Dedifferentiated amniotic fluid mesenchymal stem cell (primary cell): Measurements from ENCODE around the gene CNOT6L.
"Not testable (repeated sequence)": the region's sequence is repeated elsewhere in the genome, so short reads cannot be mapped to it uniquely, and the experiment has no call there.

Source experiments
- DNase-seq: peaks from one replicate; pipeline ENCODE4 v3.0.0-alpha.2; 2016; ENCODE audit errors: extremely low spot score

Gene CNOT6L

DNA sequence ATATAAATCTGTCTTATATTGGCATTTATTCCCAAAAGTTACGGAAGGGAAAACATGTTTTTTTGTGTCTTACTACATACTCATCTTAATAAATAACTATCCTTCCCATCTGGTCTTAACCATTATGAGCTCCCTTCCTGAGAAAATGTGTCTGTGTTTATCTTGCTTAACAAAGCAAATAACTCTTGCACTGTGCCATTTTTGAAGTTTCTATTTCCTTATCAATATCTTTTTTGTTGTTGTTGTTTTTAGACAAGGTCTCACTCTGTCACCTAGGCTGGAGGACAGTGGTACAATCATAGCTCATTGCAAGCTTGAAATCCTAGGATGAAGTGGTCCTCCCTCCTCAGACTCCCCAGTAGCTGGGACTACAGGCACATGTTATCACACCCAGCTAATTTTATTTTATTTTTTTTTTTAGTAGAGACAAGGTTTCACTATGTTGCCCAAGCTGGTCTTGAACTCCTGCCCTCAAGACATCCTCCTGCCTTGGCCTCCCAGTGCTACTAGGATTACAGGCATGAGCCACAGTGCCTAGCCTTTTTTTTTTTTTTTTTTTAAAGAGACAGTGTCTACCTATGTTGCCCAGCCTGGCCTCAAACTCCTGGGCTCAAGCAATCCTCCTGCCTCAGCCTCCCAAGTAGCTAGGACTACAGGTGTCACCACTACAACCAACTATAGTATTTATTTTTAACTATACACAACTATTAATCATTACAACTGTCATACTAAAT lies 36.9 kb downstream of the CNOT6L start:
- DNase-seq, result no peak

DNA sequence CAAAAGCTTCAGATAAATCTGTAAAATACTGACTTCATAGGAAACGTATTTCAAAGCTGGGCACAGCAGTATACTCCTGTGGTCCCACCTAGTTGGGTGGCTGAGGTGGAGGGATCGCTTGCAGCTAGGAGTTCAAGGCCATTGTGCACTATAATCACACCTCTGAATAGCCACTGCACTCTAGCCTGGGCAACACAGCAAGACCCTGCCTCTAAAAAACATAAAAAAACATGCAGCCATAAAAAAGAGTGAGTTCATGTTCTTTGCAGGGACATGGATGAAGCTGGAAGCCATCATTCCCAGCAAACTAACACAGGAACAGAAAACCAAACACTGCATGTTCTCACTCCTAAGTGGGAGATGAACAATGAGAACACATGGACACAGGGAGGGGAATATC lies 38.4 kb downstream of the CNOT6L start:
- not testable (repeated sequence) for DNase-seq

DNA sequence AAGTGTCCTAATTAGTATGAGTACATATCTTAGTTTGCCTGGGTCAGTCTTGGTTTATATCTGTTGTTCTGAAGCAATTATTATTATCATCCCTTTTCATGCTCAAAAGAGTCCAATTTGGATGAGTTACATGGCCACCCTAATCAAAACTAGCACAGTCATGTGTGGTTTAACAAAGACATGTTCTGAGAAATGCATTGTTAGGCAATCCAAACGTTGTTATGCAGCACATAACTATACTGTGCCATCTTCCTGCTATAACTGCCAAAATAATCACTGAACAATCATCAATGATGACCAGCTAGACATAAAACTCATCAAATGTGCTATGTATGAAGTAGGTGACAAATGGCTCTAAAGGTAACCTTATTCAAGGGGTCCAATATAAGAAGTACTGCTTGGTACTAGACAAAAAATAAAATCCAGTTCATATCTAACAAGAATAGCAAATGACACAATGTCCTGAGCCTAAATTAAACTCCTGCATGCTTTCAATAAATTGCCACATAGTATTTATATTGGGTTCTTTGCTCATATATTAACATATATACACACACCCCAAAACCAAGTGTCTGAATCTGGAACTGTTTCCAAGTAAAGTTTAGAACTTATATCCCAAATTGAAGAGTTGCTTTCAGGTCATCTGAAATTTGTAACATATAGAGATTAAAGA lies 41.9 kb downstream of the CNOT6L start:
- DNase-seq, result no peak

DNA sequence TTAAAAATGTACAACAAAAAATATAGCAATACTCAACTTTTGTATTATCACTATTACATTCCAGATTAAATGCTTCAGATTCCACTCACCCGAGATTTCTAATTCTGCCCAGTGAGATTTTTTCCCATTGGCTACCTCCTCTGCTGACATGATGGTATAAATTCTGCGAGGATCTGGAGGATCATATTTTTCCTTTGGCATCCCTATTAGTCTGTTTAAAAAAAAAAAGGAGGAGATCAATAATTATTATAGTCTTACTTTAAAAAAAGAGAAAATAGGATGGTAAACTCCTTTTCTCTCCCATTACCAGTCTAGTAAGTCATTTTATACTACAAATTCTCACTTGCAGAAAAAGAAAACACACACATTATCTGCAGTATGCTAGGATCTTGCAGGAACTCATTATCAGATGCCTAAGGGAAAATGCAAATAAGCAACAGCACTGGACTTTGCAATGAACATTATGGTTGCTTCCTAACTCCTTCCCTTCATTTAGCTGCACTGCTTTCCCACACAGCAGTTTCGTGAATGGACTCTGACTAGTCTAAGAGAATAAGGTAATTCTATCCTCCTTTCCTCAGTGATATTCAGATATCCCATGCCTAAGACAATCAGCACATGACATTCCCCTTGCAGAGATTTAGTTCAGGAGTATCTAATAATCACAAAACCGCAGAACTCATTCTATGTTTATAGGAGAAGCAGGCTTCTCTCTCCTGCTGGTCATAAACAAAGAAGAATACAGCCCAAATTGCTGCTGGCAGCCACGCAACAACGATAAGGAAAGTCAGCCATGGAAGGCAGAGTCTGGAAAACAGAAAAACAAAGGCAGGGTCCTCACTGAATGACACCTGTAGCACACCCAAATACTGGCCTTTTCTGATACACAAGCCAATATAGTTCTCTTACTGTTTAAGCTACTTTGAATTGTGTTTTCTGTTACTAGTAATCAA lies 42.7 kb downstream of the CNOT6L start:
- DNase-seq, result no peak

DNA sequence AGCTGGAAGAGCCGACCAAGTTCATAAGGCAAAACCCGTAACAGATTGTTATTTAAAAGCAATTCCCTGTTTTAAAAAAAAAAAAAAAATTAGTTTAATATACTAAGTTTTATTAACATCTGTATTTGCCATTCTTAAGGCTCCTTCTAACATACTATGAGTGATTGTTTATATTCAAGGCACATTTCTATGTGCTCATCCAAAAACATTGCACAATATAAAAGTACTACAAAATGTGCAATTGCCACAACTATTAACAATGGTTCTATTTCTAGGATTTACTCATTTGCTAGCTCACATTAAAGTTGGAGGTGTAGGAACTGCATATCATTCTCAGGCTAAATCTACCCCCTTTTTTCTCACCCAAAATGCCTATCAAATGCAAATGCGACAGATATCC lies 46.1 kb downstream of the CNOT6L start:
- DNase-seq, result no peak

DNA sequence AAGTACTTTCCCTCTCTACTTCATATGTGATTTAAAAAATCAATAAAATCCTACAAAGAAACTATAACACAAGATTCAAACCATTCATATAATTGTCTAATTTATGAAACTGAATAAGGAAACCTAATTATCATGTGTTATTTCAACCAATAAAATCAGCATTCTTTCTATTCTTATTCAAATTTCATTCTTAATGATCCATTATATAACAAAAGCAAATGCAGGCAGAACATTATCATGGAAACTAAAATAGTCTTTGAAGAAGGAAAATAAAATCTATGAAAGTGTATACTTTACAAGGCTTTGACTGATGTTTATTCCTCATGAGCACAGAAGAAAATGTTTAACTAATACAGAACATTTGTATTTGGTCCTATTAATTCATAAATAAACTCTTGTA lies 47.6 kb downstream of the CNOT6L start:
- no peak for DNase-seq

DNA sequence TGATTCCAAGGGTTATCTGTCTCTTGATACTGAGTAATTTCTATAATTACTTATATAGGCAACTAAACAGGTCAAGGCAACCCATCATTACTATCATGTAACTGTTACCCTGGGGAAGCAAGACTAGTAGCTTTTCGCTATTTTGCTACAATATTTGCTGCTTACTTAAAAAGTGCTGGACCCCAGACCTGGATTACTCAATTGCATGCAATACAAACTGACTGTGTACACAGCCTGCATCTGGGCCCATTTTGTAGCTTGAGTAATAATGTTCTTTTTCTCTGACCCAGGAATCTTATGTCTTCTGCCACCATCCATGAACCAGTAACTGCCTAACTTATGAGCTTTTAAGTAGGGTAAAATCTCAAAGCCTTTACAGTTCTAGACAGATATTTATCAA lies 53.4 kb downstream of the CNOT6L start:
- no peak for DNase-seq

DNA sequence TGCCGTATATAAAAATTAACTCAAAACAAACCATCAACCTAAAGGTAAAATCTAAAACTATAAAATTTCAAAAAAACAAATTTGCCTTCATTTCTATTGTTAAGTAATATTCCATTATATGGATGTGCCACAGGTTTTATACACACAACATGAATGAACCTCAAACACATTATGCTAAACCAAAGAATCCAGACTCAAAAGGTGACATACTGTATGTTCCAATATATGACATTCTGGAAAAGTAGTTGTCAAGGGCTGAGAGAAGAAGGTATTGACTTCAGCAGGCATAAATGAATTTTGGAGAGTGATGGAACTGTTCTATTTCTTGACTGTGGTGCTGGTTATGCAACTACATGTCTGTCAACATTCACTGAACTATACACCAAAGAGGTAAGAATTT lies 56.6 kb downstream of the CNOT6L start:
- DNase-seq, result no peak

DNA sequence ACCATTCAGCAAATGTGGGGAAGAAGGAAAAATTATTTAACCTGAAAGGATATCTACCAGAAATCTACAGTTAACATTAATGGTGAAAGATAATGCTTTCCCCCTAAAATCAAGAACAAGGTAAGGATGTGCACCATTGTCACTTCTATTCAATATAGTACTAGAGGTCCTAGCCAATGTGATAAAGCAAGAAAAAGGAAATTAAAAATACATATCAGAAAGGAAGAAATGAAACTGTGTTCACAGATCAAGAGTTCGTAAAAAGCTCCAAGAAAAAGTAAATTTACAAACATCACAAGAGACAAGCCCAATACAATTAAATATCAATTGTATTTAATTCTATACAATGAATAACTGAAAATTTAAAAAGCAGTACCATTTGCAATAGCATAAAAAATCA lies 57.6 kb downstream of the CNOT6L start:
- DNase-seq, result no peak

DNA sequence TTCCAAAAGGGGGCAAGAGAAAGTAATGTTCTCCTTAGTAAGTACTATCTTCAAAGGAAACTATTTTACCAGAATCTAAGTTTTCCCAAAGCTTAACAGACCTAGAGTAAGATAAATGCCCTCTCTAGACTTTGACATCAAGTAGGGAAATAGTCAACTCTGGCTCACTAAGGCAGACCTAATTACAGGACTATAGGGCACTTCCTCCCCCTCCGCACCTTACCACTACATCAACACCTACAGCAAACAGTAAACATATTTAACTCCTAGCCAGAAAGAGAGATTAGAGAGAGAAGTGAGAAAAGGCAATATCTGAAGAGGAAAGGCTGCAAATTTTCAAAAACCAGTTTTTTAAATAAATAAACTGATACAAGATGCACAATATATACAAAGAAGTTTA lies 60.4 kb downstream of the CNOT6L start:
- DNase-seq, result no peak

DNA sequence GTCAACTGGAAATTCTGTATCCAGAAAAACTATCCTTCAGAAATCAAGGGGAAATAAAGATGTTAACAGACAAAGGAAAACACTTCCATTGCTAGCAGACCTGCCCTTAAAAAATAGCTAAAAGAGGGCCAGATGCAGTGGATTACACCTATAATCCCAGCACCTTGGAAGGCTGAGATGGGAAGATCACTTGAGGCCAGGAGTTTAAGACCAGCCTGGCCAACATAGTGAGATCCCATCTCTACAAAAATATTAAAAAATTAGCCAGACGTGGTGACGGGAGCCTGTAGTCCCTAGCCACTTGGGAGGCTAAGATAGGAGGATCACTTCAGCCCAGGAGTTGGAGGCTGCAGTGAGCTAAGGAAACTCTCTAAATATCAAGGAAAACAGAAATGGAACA lies 67.4 kb downstream of the CNOT6L start:
- no peak for DNase-seq

DNA sequence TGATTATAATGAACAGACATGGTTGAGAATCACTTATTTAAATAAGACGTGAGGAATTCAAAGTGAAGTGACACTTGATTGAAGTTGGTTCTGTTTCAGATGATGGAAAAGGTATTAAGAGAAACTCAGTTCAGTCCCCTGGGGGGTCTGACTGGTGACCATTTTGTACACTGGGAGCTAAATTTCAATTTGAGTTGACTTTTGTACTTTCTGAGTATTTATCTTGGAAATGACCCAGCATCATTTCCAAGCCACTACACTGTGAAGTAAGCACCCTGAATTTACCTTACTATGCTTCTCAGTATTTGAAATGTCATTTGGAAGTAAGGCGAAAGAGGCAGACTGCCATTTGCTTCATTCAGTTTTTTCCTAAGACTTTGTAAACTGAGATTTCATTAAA lies 73.4 kb downstream of the CNOT6L start:
- no peak for DNase-seq

DNA sequence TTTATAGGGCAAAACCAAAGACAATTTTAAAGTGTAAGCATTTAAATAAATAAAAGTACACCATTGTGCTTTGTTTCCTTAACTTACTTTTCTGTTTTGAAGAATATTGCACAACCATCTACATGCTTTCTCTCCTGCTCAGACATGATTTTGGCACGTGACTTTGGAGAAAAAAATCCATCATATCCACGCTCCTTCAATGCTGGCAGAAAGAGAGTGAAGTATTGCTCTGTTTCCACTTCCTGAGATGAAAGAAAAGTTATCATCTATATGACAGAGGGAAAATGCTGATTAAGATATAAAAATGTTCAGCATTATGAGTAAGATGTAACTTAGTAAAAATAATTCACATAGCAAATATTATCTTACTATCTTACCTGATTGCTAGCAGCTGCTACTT lies 77.1 kb downstream of the CNOT6L start:
- DNase-seq, result no peak

DNA sequence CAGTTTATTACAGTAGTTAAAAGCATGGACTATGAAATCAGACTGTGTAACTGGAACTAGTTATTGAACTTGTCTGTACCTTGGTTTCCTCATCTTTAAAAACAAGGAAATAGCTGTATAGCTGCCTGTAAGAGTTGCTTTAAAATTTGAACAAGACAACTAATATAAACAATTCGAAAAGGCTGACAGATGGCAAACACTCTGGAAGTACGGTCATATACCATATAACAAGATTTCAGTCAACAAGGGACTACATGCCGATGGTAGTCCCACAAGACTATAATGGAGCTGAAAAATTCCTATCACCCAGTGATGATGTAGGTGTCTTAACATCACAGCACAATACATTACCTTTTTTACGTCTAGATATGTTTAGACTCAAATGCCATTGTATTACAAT lies 78.7 kb downstream of the CNOT6L start:
- DNase-seq, result no peak

DNA sequence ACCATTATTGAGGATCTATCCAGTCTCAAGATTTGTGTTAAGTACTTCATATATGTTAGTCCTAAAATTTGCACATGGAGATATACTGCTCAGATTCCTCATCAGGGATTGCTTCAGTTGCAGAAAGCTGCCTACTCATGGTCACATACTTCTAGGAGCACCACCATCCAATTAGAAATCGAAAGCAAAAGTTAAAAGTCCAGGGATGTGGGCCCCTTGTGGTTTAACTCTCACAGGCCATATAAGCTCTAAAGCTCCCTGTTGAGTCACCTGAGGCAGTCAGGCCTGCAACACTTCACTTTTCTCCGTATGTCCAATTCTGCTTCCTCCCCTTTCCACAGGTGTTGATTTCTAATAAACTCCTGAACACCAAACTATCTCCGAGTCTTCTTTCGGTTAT lies 84.2 kb downstream of the CNOT6L start:
- peak; percentile 61 for DNase-seq

DNA sequence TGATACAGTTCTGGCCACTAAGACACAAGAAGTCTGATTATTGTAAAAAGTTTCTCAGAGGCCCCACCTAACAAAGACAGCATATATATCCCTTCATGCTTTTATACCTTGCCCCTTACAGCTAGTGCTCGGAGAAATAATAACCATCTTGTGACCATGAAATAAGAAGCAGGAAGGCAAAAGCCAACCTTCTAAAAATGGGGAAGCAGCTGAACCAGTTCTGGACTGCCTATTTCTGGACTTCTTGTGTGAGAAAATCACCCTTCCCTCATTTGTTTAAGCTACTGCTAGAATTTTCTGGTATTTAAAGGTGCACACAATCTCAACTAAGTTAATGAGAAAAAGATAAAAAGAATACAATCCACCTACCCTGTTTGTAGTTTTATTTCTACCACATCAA lies 87.5 kb downstream of the CNOT6L start:
- no peak for DNase-seq

DNA sequence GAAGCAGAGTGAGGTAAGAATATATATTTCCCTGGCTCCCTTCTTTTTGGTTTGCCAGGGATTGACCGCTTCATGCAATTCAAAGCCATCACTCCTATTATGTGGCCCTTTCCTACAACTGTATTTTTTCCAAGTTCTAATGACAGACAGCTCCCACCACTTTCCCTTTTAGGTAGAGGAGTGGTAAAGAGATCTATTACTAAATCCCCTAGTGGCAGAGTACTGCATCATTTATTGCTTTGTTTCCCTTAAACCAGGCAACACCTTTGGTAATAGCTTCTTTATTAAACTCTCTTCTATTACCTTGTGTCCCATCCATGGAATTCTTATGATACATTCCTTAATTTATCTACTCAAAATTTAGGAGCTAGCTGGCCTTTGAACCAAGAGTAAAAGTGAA lies 90.7 kb downstream of the CNOT6L start:
- DNase-seq, result no peak

DNA sequence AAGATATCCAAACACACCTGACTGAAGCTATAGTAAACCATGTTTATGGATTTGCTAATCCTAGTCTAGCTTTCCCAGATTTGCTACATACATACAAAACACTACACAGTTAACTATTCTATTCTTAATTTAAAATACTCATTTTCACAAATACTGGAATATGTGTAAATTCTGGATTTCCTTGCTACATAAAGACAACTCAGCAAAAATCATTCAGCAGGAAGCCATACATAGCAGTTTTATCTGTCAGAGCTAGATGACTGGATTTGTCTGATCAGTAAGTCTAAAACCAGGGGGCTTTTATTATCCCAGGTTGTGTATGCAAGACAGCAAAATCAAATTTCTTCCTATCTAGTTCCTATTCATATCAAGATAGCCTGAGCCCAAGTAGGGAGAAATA lies 98.1 kb downstream of the CNOT6L start:
- no peak for DNase-seq

DNA sequence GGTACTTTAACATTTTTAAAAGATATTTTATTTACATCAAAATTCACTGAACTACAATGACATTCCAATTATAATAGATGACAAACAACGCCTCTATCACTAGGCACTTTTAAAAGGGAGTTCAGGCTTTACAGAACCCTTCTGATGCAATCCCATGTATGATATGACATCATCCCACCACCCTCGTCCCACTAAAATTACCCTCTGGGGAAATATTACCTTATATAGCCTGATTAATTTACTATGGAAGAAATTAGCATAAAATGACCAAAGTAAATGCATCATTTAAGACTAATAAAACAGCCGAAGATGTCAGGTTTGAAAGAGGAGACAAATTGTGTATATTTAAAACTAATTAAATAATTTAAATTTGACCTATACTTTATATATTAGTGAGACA lies 100.7 kb downstream of the CNOT6L start:
- not testable (repeated sequence) for DNase-seq

DNA sequence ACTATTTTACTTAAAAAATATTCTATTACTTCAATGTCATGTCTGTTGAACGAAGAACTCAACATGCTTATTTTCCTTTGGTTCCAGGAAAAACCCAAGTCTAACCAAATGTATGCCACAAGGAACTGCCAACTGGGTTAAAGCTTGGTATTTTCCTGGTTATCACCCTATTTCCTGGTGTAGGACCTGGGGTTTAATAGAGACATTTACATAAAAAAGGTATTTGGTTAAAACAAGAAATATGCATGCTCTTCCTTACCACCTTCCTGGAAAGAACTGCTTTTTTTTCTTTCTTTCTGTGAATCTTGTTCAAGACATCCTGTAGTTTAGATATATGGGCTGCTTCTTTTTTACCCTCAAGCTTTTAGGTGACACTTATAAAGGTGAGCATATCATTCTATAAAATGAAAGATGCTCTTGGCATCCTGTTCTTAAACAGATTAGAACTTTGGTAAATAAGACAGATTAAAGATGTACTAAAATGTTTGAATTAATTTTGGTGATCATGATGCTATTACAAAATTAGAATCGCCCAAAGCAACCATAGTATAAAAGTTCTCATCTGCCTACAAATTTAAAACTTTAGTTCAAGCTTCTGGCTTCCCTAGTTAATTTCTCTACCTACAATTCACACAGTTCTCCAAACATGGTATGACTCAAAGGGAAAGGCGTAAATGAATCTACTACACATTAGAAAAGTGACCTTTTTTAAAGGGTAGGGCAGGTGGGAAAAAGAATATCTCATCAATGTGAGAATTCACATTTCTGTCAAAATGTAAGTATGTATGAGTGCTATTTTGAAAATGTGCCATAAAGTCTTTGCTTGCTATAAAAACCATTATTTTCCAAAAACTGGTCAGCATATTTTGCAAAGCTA lies 103.5 kb downstream of the CNOT6L start:
- DNase-seq, result no peak

DNA sequence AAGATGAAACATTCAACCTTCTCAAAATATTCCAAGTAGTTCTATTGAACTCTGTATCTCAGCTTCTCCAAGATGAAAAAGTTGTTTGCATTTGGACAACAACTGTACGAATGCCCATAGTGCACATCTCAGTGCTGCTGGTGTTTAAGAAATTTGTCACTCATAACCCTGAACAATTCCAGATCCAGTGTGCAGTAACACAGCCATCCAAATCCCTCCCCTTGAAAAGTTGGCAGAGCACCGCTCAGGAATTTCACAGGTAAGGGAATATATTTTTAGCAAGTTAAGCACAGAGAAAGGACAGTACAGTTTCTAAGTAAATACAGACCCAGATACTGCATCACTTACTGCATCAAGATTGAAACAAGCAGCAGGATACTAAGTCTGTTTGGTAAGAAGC lies 104.7 kb downstream of the CNOT6L start:
- no peak for DNase-seq

DNA sequence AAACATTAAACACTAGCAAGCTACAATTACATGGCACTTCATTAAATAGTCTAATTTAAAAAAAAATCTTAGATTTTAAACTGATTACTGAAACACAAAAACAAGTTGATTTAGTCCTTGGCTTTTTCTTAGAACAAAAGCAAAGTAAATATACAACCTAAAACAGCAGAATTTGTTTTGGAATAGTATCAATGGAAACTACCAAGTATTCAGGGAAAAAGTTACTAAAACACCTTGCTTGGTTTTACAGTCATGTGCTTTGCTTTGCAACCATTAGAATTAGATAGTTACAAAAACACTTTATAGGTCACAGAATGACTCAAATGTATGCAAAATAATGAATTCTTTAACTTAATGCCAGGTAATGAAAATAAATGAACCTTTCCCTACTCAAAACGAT lies 105.3 kb downstream of the CNOT6L start:
- DNase-seq, result no peak
